Omental fat pad (tissue), 4 donors: ENCODE data around the gene NDEL1. TPM values are rescaled to one million over a fixed set of nuclear protein-coding genes. Genes with fewer than 3 reads are reported as not detected.

ENCODE experiments used
- ATAC-seq: fragments of 150-250 bp; one replicate; pipeline ENCODE4 v1.9.1; 2016; ENCODE audit warnings: mild to moderate bottlenecking, moderate library complexity; ENCODE audit not compliant: low FRiP score
- DNase-seq: peaks from one replicate; pipeline ENCODE4 v3.0.0-alpha.2; 2019; ENCODE audit warnings: low spot score
- total RNA-seq, 4 donors: library from RNA; depleted of rRNA; stranded (reverse); fragments of >200 nt; gene quantifications; one replicate each; pipeline ENCODE4 v1.1.0, GENCODE V29; 2016
- TF ChIP-seq, protein P1 (sequence below), 3 donors: fragments of 450-650 bp; IDR thresholded peaks; one replicate each; pipeline ENCODE4 v1.5.1; 2016 to 2017; ENCODE audit warnings: antibody characterized with exemption in 3 of 3, mild to moderate bottlenecking in 3 of 3, moderate library complexity in 2 of 3

Gene NDEL1
- total RNA-seq, 4 donors from 2014 or later: 64.3 to 139 (median 118) TPM

DNA sequence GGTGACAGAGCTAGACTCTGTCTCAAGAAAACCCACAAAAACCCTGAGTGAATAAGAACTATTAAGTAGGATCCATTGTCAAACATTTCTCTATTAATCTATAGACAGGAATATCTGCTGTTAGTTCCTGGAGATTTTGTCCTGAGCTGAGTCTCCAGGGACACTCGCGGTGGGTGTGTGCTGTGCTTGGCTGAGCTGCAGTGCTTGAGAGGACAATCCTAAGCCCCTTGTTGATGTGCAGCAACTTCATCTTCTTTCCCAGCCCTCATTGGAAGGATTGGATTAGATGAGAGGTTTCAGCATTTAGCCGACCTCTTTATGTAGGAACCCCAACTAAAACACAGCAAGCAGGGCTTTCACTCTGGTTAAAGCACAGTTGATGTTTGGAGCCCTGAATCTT lies 33.3 kb downstream of the NDEL1 start:
- no peak for ATAC-seq
- DNase-seq: no peak
- TF ChIP-seq, protein P1, sequence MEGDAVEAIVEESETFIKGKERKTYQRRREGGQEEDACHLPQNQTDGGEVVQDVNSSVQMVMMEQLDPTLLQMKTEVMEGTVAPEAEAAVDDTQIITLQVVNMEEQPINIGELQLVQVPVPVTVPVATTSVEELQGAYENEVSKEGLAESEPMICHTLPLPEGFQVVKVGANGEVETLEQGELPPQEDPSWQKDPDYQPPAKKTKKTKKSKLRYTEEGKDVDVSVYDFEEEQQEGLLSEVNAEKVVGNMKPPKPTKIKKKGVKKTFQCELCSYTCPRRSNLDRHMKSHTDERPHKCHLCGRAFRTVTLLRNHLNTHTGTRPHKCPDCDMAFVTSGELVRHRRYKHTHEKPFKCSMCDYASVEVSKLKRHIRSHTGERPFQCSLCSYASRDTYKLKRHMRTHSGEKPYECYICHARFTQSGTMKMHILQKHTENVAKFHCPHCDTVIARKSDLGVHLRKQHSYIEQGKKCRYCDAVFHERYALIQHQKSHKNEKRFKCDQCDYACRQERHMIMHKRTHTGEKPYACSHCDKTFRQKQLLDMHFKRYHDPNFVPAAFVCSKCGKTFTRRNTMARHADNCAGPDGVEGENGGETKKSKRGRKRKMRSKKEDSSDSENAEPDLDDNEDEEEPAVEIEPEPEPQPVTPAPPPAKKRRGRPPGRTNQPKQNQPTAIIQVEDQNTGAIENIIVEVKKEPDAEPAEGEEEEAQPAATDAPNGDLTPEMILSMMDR (IDR thresholded peaks at IDR 0.05): no peak

DNA sequence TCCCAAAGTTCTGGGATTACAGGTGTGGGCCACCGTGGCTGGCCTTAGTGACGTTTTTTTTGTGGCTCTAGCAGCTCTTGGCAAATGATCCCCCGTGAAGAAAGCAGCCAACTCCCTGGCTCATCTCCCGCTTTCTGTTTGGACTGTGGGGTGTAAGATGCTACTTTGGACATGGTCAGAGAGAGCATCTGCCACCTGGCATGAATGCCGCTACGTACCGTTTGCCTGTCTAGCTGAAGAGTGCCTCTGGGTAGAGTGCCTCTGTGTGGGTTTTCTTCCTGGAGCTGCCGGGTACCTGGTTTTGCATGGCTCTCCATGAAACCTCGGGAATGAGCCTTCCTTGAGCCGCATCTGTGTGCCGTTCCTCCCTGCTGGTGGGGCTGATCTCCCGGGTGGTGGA lies 34.3 kb downstream of the NDEL1 start:
- ATAC-seq: no peak

DNA sequence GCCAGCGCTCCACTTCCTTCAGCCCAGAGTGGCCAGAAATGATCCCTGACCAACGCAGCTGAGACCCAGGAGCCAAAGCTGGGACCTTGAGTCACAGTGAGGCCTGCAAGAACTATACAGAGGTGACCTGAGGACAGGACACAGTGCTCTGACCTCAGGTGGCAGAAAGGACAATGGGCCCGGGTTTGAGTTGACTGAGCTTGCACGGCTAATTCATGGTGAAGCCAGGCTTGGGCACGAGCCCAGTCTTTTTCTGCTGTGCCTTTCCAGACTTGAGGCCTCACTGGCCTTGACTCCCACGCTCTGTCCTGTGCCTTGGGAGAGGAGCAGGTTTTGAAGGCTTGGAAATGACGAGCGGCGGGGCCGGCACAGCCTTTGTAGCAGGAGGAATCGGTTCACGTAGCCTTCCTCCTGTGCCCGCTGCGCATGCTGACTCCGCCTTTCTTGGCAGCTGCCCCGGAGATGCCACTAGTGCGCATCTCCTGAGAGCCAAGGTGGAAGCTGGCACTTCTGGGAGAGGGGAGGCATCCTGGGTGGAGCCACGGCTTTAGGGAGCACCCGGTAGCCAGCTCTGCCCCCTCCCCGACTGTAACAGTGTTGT lies 34.9 kb downstream of the NDEL1 start:
- TF ChIP-seq, protein P1 (IDR thresholded peaks at IDR 0.05): no peak
- no peak for DNase-seq

More for the DNA sequence above, 34.3 kb downstream of the NDEL1 start:
- TF ChIP-seq, protein P1 (IDR thresholded peaks at IDR 0.05): no peak
- DNase-seq: no peak

DNA sequence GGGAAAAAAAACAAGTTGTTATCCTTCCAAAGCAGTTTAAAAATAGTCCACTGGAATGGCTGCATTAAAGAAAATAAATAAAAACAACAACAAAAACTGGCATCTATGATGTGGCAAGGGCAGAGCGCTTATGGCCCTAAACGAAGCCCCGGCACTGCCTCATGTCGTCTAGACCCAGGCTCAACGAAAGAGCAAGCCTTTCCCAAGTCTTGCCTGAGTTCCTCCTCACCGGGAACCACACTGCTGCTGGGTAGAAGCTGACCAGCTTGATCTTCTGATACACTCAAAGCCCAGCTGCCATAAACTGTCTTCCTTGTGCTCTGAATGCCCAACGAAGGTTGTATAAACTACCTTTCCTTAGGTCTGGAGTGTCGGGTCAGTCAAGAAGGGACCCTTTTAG lies 37.0 kb downstream of the NDEL1 start:
- DNase-seq (no peak), ATAC-seq (no peak)
- TF ChIP-seq, protein P1 (IDR thresholded peaks at IDR 0.05): no peak

More for the DNA sequence above, 34.9 kb downstream of the NDEL1 start:
- ATAC-seq: peak; percentile 38

DNA sequence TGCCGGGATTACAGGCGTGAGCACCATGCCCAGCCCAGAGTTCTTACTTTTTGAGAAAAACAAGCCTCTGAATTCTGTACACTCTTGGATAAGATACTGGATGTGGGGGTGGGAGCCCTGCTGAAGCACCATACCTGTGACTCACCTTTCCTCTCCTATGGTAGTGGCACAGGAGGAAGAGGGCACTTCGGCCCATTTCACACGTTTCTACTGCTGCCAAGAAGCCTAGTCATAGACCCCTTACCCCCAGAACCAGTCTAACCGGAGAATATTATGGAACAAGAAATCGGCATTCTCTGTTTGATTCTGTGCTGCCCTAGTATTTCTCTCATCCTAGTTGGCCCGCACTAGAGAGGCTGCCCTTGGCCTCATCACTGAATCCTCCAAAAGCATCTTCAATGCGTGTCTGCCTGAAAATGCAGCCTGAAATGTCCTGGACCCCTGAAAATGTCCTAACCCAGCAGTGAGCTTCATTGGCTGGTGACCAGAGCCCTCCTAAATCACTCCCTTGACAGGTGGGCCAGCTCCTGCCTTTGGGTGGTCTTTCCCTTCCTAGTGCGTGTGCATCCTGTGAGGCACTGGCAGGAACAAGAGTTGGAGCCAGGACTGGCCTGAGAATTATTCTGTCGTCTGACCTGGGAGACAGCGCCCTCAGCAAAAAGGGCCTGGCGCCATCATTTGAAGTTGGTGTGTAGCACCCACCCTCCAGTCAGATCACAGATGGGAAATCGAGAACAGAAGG lies 37.9 kb downstream of the NDEL1 start:
- TF ChIP-seq, protein P1 (IDR thresholded peaks at IDR 0.05): no peak
- no peak for ATAC-seq

DNA sequence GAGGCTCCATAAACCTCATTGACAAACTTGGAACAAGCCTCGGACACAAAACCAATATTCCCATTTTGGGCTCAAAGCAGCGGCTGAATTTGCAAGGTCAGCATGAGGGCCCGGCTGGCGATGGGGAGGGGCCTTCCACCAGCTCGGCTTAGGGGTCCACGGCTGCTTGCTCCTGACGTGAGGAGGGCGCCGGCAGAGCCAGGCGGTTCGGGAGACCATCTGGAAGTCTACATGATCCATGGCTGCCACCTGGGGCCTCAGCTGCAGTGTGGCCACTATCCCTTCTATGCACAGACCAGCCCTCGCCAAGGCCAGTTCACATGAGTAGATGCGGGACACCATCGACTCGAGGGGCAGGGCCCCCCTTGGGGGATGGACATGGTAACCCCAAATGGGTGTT lies 39.1 kb downstream of the NDEL1 start:
- TF ChIP-seq, protein P1 (IDR thresholded peaks at IDR 0.05): no peak
- DNase-seq: no peak
- ATAC-seq: no peak

More for the DNA sequence above, 37.9 kb downstream of the NDEL1 start:
- no peak for DNase-seq

DNA sequence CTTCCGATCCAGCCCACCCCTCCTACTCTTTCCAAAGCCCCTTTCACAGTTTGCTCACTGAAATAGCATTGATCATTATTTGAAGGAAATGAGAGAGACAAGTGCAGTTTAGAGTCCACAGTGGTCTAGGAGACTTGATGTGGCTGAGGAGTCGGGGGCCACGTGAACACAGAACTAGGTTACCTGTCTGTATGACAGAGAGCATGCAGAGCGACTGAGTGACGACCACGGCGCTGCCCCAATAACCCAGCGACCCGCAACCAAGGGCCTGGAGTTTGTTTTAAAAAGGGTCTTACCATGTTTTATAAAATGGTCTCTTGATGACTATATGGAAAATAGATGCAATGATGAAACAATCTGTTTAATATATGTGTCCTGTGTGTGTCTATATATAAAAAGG lies 39.5 kb downstream of the NDEL1 start:
- no peak for ATAC-seq
- TF ChIP-seq, protein P1 (IDR thresholded peaks at IDR 0.05): no peak

More for the DNA sequence above, 39.5 kb downstream of the NDEL1 start:
- no peak for DNase-seq
